SK-N-SH (cell line): ENCODE results near the gene ZSWIM7. TPM values are rescaled to one million over a fixed set of nuclear protein-coding genes. Genes with fewer than 3 reads are reported as not detected.

ENCODE experiments used
- CTCF ChIA-PET: fragments of 300-600, 350-600 bp; formaldehyde crosslinking; extraction: SDS; loops from one replicate; lab custom pipeline; 2021; lab: Yijun Ruan, JAX
- POLR2A ChIA-PET: fragments of 350-600 bp; sonication (Branson Sonifier 250); formaldehyde crosslinking; extraction: SDS; loops from one replicate; lab custom pipeline; 2020; ENCODE audit warnings: antibody characterized with exemption, inconsistent platforms; lab: Yijun Ruan, JAX
- DNase-seq: peaks from one replicate; pipeline ENCODE4 v3.0.0; 2012
- H2AFZ ChIP-seq: fragments of 200-600 bp; sonication (generic); 2 replicates; pipeline ENCODE4 v1.8.1; 2016; ENCODE audit warnings: antibody characterized with exemption, mild to moderate bottlenecking, low read depth
- H3F3A ChIP-seq: fragments of 200-600 bp; sonication (generic); replicated peaks from 2 replicates; pipeline ENCODE3; 2016; ENCODE audit warnings: antibody characterized with exemption, mild to moderate bottlenecking; ENCODE audit not compliant: insufficient read depth
- H3K27ac ChIP-seq, 2 experiments: fragments of 200-500 bp in 1 of 2; fragments of 200-600 bp in 1 of 2; sonication (Bioruptor generic) in 1 of 2; sonication (generic), shearing (Covaris generic) in 1 of 2; 2 replicates each; pipeline versions ENCODE4 v1.5.1 to v1.6.1; 2014 to 2016; ENCODE audit warnings: low read depth in 2 of 2, inconsistent platforms in 1 of 2, low read length in 1 of 2, mild to moderate bottlenecking in 1 of 2, mixed read lengths in 1 of 2
- H3K27me3 ChIP-seq: fragments of 200-600 bp; sonication (generic), shearing (Covaris generic); 2 replicates; pipeline ENCODE4 v1.6.1; 2016; ENCODE audit warnings: mixed run types; ENCODE audit not compliant: insufficient read depth
- H3K36me3 ChIP-seq, 2 experiments: fragments of 200-500 bp in 1 of 2; fragments of 200-600 bp in 1 of 2; sonication (Bioruptor generic) in 1 of 2; sonication (generic) in 1 of 2; replicated peaks in 1 of 2; 2 replicates each; pipeline versions ENCODE3 to v1.5.1; 2014 to 2016; ENCODE audit warnings: low read length in 1 of 2, mild to moderate bottlenecking in 1 of 2; ENCODE audit not compliant: insufficient read depth in 2 of 2, control insufficient read depth in 1 of 2
- H3K4me1 ChIP-seq, 2 experiments: fragments of 200-500 bp in 1 of 2; fragments of 200-600 bp in 1 of 2; sonication (Bioruptor generic) in 1 of 2; sonication (generic), shearing (Covaris generic) in 1 of 2; 2 replicates each; pipeline versions ENCODE4 v1.5.1 to v1.6.1; 2014 to 2016; ENCODE audit warnings: low read depth in 1 of 2, low read length in 1 of 2, mixed run types in 1 of 2; ENCODE audit not compliant: insufficient read depth in 2 of 2, control insufficient read depth in 1 of 2
- H3K4me2 ChIP-seq: fragments of 200-600 bp; sonication (generic), shearing (Covaris generic); 2 replicates; pipeline ENCODE4 v1.6.1; 2017; ENCODE audit warnings: mixed run types
- H3K4me3 ChIP-seq, 2 experiments: fragments of 200-500 bp in 1 of 2; fragments of 200-600 bp in 1 of 2; sonication (Bioruptor generic) in 1 of 2; sonication (generic), shearing (Covaris generic) in 1 of 2; 2 replicates each; pipeline versions ENCODE4 v1.5.1 to v1.8.1; 2014 to 2016; ENCODE audit warnings: low read depth in 2 of 2, inconsistent platforms in 1 of 2, low read length in 1 of 2, mild to moderate bottlenecking in 1 of 2, mixed read lengths in 1 of 2, moderate library complexity in 1 of 2
- H3K79me2 ChIP-seq: fragments of 200-600 bp; sonication (generic); 2 replicates; pipeline ENCODE4 v1.8.1; 2017; ENCODE audit warnings: mild to moderate bottlenecking; ENCODE audit not compliant: insufficient read depth
- H3K9ac ChIP-seq: fragments of 200-600 bp; sonication (generic); 2 replicates; pipeline ENCODE4 v1.6.1; 2017; ENCODE audit warnings: mixed run types
- H3K9me2 ChIP-seq: fragments of 200-600 bp; sonication (generic); 2 replicates; pipeline ENCODE4 v1.6.1; 2017; ENCODE audit warnings: mixed run types
- H3K9me3 ChIP-seq: fragments of 200-600 bp; sonication (generic); 2 replicates; pipeline ENCODE4 v1.6.1; 2017; ENCODE audit warnings: mixed run types, mild to moderate bottlenecking, moderate library complexity
- H4K20me1 ChIP-seq: fragments of 200-600 bp; sonication (generic); 2 replicates; pipeline ENCODE4 v1.6.1; 2017; ENCODE audit warnings: mild to moderate bottlenecking, mixed run types; ENCODE audit not compliant: insufficient read depth
- EP300 ChIP-seq, 2 experiments: IDR thresholded peaks; 2 replicates each; pipeline versions ENCODE4 v1.4.0 to v1.6.1; 2012; ENCODE audit warnings: borderline replicate concordance in 1 of 2, low read depth in 1 of 2, low read length in 1 of 2
- FOXJ3 ChIP-seq: sonication (generic); formaldehyde crosslinking; IDR thresholded peaks from 2 replicates; pipeline ENCODE4 v1.5.1; 2020; ENCODE audit warnings: mild to moderate bottlenecking, missing genetic modification reagents
- FOXM1 ChIP-seq: IDR thresholded peaks from 2 replicates; pipeline ENCODE4 v1.4.0; 2012; ENCODE audit warnings: low read depth, mild to moderate bottlenecking
- GABPA ChIP-seq: IDR thresholded peaks from 2 replicates; pipeline ENCODE4 v1.4.0; 2012; ENCODE audit warnings: low read depth, mild to moderate bottlenecking
- JUND ChIP-seq: IDR thresholded peaks from 2 replicates; pipeline ENCODE4 v1.4.0; 2012
- MEF2A ChIP-seq: IDR thresholded peaks from 2 replicates; pipeline ENCODE4 v1.4.0; 2012; ENCODE audit warnings: low read depth, borderline replicate concordance
- NFIC ChIP-seq: IDR thresholded peaks from 2 replicates; pipeline ENCODE4 v1.4.0; 2012; ENCODE audit warnings: borderline replicate concordance
- NRF1 ChIP-seq: IDR thresholded peaks from 2 replicates; pipeline ENCODE4 v1.6.1; 2012; ENCODE audit warnings: low read depth, mild to moderate bottlenecking, low read length
- POLR2AphosphoS5 ChIP-seq: IDR thresholded peaks from 2 replicates; pipeline ENCODE4 v1.6.1; 2012; ENCODE audit warnings: low read depth, low read length
- RCOR1 ChIP-seq: fragments of 150-350 bp; IDR thresholded peaks from 2 replicates; pipeline ENCODE4 v1.6.1; 2017; ENCODE audit warnings: antibody characterized with exemption, low read length
- SMC3 ChIP-seq: IDR thresholded peaks from 2 replicates; pipeline ENCODE4 v1.6.1; 2012; ENCODE audit warnings: low read depth, low read length, improper control_type of control experiment
- TEAD4 ChIP-seq: IDR thresholded peaks from 2 replicates; pipeline ENCODE4 v1.4.0; 2012; ENCODE audit warnings: mild to moderate bottlenecking, borderline replicate concordance; ENCODE audit not compliant: insufficient read depth
- WGBS: methylation state at CpG from one replicate; pipeline ENCODE4 v1.1.6; 2017; ENCODE audit warnings: low lambda C conversion rate; 5-methylcytosine and 5-hydroxymethylcytosine counted together
- polyA plus RNA-seq, 3 experiments: library from polyadenylated mRNA; depleted of rRNA; stranded (reverse); fragments of >200 nt; gene quantifications; 2 replicates each; pipeline ENCODE4 v1.2.3, GENCODE V29; 2012
- TF ChIP-seq, protein P1 (sequence below): IDR thresholded peaks from 2 replicates; pipeline ENCODE4 v1.6.1; 2012; ENCODE audit warnings: mild to moderate bottlenecking, low read depth, low read length, moderate library complexity
- TF ChIP-seq, protein P2 (sequence below): fragments of 150-350 bp; IDR thresholded peaks from 2 replicates; pipeline ENCODE4 v1.6.1; 2016; ENCODE audit warnings: mild to moderate bottlenecking, low read depth, low read length
- TF ChIP-seq, protein P3 (sequence below): fragments of 200-600 bp; sonication (generic); IDR thresholded peaks from 2 replicates; pipeline ENCODE4 v1.6.1; 2017; ENCODE audit warnings: antibody characterized with exemption, mild to moderate bottlenecking, moderate library complexity
- TF ChIP-seq, protein P4 (sequence below): IDR thresholded peaks from 2 replicates; pipeline ENCODE4; 2012

Gene ZSWIM7
- polyA plus RNA-seq, 1 of the 3 experiments (the other 2 are of a cell fraction): 63.3 TPM

DNA sequence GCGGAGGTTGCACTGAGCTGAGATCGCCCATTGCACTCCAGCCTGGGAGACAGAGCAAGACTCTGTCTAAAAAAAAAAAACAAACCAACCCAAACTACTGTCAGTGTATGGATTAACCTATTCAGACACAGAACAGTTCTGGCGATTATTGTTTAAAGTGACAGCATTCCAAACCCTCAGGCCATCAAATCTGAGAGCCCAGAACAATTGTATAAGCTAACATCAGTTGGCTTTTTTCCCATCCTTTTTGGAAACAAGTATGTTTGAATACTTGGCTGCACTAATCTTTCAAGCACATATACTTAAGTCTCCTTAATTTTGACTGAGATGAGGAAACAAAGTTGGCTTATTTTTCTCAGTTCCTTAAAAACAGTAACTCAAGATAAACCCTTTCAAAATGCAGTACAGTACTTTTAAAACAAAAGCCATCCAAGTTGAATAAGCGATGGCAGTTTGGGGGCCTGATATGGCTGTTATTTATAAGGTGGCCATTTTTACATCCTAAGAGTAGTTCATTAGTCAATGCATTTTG, 1.4 kb downstream of the ZSWIM7 start (continued):
- TF ChIP-seq POLR2AphosphoS5 (no peak), FOXJ3 (CRISPR knock-in tag) (no peak), NRF1 (no peak)

DNA sequence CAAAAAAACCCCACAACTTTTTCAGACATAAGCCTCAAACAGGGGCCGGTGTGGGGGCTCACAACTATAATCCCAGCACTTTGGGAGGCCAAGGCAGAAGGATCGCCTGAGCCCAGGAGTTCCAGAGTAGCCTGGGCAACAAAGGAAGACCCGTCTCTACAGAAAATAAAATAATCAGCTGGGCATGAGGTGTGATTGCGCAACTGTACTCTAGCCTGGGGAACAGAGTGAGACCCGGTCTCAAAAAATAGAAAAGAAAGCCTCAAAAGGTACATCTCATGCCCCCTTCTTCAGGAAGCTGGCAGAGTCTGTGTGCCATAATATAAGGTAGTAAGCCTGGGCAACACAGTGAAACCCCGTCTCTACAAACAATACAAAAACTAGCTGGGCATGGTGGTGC, 3.2 kb downstream of the ZSWIM7 start:
- CTCF ChIA-PET: interaction anchor here (1.2 to 6.1 kb wide), 2 partner anchors 10 to 51 kb away, joined by 3 to 42 read pairs; partner anchors contain the start of gene ADORA2B
- TF ChIP-seq, protein P1, sequence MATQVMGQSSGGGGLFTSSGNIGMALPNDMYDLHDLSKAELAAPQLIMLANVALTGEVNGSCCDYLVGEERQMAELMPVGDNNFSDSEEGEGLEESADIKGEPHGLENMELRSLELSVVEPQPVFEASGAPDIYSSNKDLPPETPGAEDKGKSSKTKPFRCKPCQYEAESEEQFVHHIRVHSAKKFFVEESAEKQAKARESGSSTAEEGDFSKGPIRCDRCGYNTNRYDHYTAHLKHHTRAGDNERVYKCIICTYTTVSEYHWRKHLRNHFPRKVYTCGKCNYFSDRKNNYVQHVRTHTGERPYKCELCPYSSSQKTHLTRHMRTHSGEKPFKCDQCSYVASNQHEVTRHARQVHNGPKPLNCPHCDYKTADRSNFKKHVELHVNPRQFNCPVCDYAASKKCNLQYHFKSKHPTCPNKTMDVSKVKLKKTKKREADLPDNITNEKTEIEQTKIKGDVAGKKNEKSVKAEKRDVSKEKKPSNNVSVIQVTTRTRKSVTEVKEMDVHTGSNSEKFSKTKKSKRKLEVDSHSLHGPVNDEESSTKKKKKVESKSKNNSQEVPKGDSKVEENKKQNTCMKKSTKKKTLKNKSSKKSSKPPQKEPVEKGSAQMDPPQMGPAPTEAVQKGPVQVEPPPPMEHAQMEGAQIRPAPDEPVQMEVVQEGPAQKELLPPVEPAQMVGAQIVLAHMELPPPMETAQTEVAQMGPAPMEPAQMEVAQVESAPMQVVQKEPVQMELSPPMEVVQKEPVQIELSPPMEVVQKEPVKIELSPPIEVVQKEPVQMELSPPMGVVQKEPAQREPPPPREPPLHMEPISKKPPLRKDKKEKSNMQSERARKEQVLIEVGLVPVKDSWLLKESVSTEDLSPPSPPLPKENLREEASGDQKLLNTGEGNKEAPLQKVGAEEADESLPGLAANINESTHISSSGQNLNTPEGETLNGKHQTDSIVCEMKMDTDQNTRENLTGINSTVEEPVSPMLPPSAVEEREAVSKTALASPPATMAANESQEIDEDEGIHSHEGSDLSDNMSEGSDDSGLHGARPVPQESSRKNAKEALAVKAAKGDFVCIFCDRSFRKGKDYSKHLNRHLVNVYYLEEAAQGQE: no peak
- no peak for TF ChIP-seq GABPA
- no peak for TF ChIP-seq FOXM1
- no peak for TF ChIP-seq NFIC
- TF ChIP-seq RCOR1: no peak
- TF ChIP-seq, all 33 proteins: peak for 0
- Histone ChIP-seq H3K79me2 (peaks cover 43% of the 10 kb centered on the region), H3K4me2 (no peak overlapping the region), H2AFZ (no peak overlapping the region), H3K4me3 (no peak overlapping the region), H3F3A (peaks cover 9% of the 10 kb centered on the region), H3K27me3 (no peaks in the 10 kb centered on the region), H4K20me1 (peaks cover 5% of the 10 kb centered on the region; the same call in 1 of the 2 replicates), H3K9me2 (no peaks in the 10 kb centered on the region), H3K36me3 (peaks cover 9 to 34% of the 10 kb centered on the region in 2 experiments), H3K9me3 (no peaks in the 10 kb centered on the region), H3K4me1 (peaks cover 0 to 6% of the 10 kb centered on the region in 2 experiments; a peak in 2 of 4 replicates), H3K9ac (no peak overlapping the region), H3K27ac (no peak overlapping the region)
- no peak for DNase-seq
- POLR2A ChIA-PET: no interaction called here
- 79% methylated on average over 6 of the region's 6 CpGs for WGBS

DNA sequence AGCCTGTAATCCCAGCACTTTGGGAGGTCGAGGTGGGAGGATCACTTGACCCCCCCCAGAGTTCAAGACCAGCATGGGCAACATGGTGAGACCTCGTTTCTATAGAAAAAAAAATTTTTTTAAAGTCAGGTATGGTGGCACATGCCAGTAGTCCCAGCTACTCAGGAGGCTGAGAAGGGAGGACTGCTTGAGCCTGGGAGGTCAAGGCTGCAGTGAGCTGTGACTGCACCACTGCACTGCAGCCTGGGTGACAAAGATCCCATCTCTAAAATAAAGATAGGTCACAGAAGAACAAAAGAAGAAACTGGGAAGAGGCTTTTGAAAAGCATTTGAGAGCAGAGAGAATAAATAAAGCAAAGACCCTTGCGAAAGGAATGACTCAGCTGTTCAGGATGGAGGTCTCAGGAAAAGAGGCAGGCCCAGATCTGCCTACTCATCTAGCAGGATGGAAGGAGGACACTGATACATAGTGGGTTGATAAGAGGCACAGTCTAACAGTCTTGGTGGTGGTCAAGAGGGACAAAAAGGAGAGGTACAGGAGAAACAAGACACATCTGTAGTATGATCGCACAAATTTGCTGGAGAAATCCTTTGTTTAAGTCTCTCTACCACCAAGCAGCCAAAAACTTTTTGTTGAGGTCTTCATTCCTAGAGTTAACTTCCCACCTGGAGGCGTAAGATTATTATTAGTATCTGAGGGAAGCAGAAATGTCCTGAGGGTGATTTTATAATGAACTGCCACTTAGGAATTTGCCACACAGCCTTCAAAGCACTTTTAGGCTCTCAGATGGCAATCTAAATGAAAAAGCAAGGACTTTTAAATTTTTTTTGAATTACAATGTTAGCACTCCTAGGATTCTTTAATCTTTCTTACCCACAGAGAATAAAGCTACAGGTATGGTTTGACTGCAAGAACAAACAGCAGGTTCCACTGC, 17.6 kb downstream of the ZSWIM7 start:
- POLR2A ChIA-PET: interaction anchor here (0.7 kb wide), 1 partner anchor 18 kb away, joined by 3 read pairs; the partner anchor contains the start of genes TTC19 and ZSWIM7
- TF ChIP-seq, protein P2, sequence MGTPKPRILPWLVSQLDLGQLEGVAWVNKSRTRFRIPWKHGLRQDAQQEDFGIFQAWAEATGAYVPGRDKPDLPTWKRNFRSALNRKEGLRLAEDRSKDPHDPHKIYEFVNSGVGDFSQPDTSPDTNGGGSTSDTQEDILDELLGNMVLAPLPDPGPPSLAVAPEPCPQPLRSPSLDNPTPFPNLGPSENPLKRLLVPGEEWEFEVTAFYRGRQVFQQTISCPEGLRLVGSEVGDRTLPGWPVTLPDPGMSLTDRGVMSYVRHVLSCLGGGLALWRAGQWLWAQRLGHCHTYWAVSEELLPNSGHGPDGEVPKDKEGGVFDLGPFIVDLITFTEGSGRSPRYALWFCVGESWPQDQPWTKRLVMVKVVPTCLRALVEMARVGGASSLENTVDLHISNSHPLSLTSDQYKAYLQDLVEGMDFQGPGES: no peak
- TF ChIP-seq NRF1 (no peak), NFIC (no peak), MEF2A (no peak), EP300 (IDR thresholded peaks at IDR 0.05; ENCODE audit: borderline replicate concordance in 1 of 2, low read depth in 1 of 2, low read length in 1 of 2) (no peak), TEAD4 (no peak), SMC3 (no peak), FOXM1 (no peak), JUND (no peak)
- TF ChIP-seq, protein P3, sequence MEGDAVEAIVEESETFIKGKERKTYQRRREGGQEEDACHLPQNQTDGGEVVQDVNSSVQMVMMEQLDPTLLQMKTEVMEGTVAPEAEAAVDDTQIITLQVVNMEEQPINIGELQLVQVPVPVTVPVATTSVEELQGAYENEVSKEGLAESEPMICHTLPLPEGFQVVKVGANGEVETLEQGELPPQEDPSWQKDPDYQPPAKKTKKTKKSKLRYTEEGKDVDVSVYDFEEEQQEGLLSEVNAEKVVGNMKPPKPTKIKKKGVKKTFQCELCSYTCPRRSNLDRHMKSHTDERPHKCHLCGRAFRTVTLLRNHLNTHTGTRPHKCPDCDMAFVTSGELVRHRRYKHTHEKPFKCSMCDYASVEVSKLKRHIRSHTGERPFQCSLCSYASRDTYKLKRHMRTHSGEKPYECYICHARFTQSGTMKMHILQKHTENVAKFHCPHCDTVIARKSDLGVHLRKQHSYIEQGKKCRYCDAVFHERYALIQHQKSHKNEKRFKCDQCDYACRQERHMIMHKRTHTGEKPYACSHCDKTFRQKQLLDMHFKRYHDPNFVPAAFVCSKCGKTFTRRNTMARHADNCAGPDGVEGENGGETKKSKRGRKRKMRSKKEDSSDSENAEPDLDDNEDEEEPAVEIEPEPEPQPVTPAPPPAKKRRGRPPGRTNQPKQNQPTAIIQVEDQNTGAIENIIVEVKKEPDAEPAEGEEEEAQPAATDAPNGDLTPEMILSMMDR: no peak
- TF ChIP-seq, protein P4, sequence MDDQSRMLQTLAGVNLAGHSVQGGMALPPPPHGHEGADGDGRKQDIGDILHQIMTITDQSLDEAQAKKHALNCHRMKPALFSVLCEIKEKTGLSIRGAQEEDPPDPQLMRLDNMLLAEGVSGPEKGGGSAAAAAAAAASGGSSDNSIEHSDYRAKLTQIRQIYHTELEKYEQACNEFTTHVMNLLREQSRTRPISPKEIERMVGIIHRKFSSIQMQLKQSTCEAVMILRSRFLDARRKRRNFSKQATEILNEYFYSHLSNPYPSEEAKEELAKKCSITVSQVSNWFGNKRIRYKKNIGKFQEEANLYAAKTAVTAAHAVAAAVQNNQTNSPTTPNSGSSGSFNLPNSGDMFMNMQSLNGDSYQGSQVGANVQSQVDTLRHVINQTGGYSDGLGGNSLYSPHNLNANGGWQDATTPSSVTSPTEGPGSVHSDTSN: no peak

More for the DNA sequence above, 17.6 kb downstream of the ZSWIM7 start:
- H2AFZ ChIP-seq: no peak overlapping the region
- no peaks in the 10 kb centered on the region for H4K20me1 ChIP-seq
- no peak for DNase-seq
- H3K79me2 ChIP-seq: no peaks in the 10 kb centered on the region
- 85% methylated on average over 5 of the region's 5 CpGs for WGBS
- no peak overlapping the region for H3K4me3 ChIP-seq
- H3K27ac ChIP-seq: no peak overlapping the region
- no peaks in the 10 kb centered on the region for H3K27me3 ChIP-seq
- no peak overlapping the region for H3K9ac ChIP-seq
- peaks cover 35 to 40% of the 10 kb centered on the region in 2 experiments for H3K36me3 ChIP-seq
- H3K4me2 ChIP-seq: no peak overlapping the region
- H3K4me1 ChIP-seq: peaks cover 0 to 6% of the 10 kb centered on the region in 2 experiments; a peak in 1 of 4 replicates
- H3K9me3 ChIP-seq: no peaks in the 10 kb centered on the region
- H3K9me2 ChIP-seq: no peaks in the 10 kb centered on the region
- CTCF ChIA-PET: no interaction called here
- no peaks in the 10 kb centered on the region for H3F3A ChIP-seq
